ENCODE measurements around the gene TMPRSS3.
"Not testable (repeated sequence)": the region's sequence is repeated elsewhere in the genome, so short reads cannot be mapped to it uniquely, and the experiment has no call there.

TMPRSS3 gene

GRCh38 chr21:42427809-42428419 lies 32.1 kb upstream of the TMPRSS3 start:
- no peak for DNase-seq (ENCODE audit: low spot score)

- no peak for DNase-seq (ENCODE audit: low spot score)
These were observed 31.1 kb upstream of the TMPRSS3 start for GRCh38 chr21:42426876-42427480.

DNA sequence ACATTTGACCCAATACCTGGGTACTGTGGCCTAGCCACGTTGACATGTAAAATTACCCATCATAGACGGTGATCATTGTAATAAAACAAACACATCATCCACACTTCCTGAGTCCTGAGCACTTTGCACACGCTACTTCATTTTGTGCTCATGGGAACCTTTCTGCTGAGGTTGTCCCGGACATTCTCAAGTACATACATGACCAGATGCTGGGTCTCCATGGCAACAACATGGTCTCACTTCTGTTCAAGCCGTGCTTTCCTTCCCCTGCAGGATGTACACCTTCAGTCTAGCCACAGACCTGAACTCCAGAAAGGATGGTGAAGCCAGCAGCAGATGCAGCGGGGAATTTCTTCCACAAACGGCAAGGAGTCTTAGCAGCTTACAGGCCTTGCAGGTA lies 30.6 kb upstream of the TMPRSS3 start:
- DNase-seq (ENCODE audit: low spot score) = no peak

GRCh38 chr21:42425591-42425990 lies 29.7 kb upstream of the TMPRSS3 start:
- DNase-seq (ENCODE audit: low spot score) = no peak

GRCh38 chr21:42424914-42425541 lies 29.2 kb upstream of the TMPRSS3 start:
- no peak for DNase-seq (ENCODE audit: low spot score)

- DNase-seq (ENCODE audit: low spot score) = no peak
These were observed 27.8 kb upstream of the TMPRSS3 start for GRCh38 chr21:42423685-42424084.

DNA sequence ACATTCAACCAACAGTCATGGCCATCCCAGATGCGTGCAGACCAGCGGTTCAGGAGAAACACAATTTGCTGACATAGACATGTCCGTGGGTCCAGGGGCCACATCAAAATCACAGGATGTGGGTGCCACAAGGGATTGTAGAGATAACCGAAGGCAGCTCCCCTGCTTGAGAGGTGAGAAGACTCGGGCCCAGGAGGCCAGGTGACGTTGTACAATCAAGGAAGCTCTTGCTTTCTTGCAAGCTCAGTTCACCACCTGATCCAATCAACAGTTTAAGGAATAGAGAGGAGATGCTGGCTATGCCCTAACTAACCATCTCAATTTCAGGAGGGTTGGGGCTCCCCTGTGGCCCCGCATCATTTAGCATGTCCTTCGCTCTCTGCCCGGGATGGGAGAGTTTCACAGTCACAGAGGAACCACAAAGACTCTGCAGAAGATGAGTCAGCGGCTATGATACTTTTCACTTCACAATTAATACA lies 27.4 kb upstream of the TMPRSS3 start:
- DNase-seq (ENCODE audit: low spot score) = no peak

DNA sequence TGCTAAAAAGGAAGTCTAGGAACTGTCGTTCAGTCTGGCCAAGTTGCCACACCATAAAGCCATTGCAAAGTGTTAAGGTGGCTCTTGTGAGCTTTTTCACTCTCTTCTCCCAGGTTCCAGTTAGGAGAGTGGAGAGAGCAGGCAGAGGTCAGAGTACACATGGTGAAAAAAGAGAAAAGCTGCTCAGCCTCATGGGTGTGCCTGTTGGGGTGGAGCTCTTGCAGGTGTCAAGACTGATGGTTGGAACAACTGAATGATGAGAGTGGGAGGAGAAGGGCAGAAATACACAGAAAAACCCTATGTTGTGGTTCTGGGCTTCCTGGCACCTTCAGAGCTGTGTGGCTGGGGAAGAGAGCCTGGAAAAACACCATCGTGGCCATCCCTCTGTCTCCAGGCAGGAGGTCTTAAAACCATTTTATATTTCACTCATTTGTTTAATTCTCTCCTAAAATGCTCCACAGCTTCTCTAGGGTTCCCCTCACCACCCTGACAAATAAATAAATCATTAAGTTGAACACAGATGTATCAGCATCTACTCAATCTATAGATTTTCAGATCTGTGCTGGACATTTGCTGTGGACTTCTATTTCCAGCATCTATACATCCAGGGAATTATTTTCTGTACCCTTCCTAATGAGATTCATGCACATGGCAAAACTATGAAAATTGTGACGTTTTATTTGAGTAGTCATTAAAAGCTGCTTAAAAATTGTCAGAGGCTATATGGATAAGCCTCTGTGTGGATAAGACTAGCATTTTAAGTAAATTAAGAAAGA lies 25.4 kb upstream of the TMPRSS3 start:
- no peak for DNase-seq (ENCODE audit: low spot score)

GRCh38 chr21:42419845-42420244 lies 24.0 kb upstream of the TMPRSS3 start:
- DNase-seq (ENCODE audit: low spot score) = no peak

GRCh38 chr21:42418886-42419285 lies 23.0 kb upstream of the TMPRSS3 start:
- no peak for DNase-seq (ENCODE audit: low spot score)

GRCh38 chr21:42417533-42417932 lies 21.7 kb upstream of the TMPRSS3 start:
- DNase-seq (ENCODE audit: low spot score) = no peak

DNA sequence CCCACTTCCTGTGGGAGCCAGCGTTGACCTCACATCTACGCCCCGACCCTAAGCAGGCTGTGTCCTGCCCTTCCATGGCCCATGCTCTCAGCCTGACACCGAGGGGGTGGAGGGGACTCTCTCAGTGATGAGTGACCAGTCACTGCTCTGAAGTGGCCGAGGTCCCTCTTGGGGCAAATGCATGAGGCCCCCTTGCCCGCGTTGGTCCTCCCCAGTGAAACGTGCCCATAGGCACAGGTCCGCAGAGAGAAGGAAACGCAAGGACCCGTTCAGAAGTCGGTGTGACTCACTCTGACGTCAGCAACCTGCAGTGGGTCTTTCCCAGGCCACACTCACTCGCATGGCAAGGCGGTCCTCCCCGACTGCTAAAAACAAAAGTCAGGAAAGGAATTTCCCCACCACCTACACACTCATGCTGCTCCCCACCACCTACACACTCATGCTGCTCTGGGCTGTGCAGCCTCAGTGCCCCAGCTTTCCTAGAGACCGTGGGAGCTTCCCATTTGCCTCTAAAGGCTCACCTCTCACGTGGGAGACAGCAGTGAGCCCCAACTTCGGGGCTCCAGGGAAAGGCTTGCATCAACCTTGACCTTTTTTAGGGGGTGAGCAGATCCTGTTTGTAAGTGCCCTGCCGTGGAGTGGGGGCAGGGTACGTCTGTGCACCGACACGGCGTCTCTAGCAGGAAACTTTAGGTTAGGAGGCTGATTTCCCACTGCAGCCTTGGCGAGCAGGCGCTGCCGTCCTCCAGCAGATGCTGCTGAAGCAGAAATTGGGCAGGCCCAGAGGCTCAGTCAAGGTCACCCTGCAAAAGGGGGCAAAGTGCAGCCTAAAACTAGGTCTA lies 19.3 kb upstream of the TMPRSS3 start:
- no peak for DNase-seq (ENCODE audit: low spot score)

GRCh38 chr21:42414553-42414927 lies 18.7 kb upstream of the TMPRSS3 start:
- DNase-seq (ENCODE audit: low spot score) = no peak

DNA sequence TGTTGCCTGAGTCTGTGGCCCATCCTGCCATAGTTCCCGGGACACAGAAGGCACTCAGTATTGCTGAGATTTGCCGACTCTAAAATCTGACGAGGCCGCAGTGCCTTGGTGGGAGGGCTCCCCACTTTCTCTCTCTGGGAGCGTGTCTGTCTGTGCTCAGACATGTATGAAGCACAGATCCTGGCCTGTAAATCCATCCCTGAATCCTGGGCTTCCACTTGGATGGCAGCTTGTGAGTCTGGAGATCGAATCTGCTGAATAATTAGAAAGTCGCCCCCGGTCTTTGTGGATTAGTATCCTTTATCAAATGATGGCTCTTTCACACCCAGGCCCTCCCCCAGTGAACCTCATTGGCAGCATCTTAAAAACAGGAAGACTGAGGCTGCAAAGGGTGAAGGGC lies 18.2 kb upstream of the TMPRSS3 start:
- DNase-seq (ENCODE audit: low spot score) = no peak

GRCh38 chr21:42413500-42413899 lies 17.6 kb upstream of the TMPRSS3 start:
- DNase-seq (ENCODE audit: low spot score) = no peak

DNA sequence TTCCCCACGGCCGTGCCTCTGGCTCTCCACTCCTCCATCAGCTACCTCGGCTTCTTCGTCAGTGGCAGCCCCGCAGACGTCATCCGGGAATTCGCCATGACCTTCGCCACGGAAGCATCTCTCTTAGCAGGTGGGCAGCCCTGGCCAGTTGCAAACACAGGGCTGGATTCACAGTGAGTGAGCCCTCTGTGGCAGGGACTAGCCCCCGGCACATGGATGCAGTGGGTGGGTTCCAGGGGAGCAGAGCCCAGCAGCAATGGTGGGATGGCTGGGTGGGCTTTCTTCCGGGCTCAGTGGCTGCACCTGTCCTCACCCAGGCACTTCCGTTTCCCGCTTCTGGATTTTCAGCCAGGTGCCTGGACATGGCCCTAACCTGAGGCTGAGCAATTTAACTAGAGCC lies 17.2 kb upstream of the TMPRSS3 start:
- DNase-seq (ENCODE audit: low spot score) = no peak

DNA sequence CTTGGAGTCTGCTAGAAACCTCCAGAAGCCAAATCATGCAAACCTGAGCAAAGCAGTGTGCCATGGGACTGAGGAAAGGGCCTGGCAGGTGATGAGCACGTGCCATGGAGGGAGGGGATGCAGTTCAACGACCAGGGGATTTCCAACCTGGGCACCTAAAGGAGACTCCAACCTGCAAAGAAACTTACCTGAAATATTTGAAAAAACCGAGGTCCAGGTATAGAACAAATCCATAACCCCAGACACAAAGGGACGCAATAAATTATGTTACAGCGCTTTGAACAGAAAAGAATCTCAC lies 16.7 kb upstream of the TMPRSS3 start:
- no peak for DNase-seq (ENCODE audit: low spot score)

DNA sequence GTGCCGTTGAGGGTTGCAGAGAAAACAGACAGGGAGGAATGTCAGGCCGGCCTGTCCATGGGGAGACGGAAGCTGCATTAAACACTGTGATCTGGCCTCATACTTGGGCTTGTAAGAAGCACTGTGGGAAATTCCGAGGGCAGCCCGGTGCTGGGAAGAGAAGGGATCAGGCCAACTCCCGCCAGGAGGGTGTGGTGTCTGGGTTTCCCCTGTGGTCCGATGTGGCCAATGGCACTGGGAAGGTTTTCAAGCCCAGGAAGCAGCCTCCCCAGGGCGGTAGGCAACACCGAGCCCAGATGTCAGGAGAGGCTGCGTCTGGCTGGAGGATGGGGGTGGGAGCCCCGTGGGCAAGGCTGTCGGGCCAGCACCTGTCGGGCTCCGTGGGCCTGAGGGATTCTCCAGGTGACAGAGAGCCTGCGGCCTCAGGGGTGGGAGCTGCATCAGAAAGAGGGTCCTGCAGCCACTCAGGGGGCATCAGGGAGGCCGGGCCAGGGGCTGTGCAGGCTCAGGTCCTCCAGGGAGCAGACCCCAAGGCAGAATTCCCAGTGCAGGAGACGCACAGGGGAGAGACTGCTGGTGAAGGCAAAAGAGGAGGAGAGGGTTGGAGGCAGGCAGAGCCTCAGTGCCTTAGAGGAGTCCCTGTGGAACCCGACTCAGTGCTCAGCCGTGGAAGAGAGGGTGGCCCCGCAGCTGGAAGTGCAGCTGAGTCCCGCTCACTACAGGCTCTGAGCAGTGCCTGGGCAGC lies 16.2 kb upstream of the TMPRSS3 start:
- no peak for DNase-seq (ENCODE audit: low spot score)

DNA sequence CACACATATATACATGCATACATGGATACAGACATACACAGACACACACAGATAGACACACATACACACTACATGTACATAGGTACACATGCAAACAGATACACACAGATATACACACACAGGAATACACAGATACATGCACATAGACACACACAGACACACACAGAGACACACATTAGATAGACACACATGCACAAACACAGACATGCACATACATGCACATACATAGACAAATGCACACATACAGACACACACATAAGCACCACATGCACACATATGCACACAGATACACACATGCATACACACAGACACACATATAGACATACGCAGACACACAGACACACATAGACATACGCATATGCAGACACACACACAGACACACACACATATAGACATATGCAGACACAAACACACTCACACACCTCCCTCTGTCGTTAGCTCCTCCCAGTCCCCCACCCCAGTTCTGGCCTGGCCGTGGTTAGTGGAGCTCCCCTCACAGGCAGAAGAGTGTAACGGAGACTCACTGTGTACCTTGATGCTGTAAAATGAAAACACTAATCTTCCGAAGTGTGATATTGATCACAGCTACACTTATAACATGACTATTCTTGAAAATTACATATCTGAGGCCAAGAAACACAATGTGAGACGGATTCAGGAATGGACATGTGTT lies 15.5 kb upstream of the TMPRSS3 start:
- DNase-seq (ENCODE audit: low spot score) = no peak

- no peak for DNase-seq (ENCODE audit: low spot score)
These were observed 13.5 kb upstream of the TMPRSS3 start for GRCh38 chr21:42409366-42409765.

GRCh38 chr21:42408718-42409117 lies 12.9 kb upstream of the TMPRSS3 start:
- DNase-seq (ENCODE audit: low spot score) = not testable (repeated sequence)
